Activated B cell treated with CpG ODN at 0.5 μM for 24 hours (primary cell): ENCODE results near the gene CCNB3. TPM values are rescaled to one million over a fixed set of nuclear protein-coding genes. Genes with fewer than 3 reads are reported as not detected.

Experiments
- ATAC-seq: fragments of 200-7000 bp; cut with Tn5 transposase; one replicate; pipeline ENCODE4 v1.10.0; 2021; ENCODE audit warnings: low read depth, mild to moderate bottlenecking, moderate library complexity
- CTCF ChIA-PET: fragments of 350-600 bp; sonication (Branson Sonifier 250); formaldehyde crosslinking; loops from one replicate; lab custom pipeline; 2021; ENCODE audit warnings: antibody characterized with exemption; lab: Charles Lee
- POLR2A ChIA-PET: fragments of 350-600 bp; sonication (Branson Sonifier 250); formaldehyde crosslinking; loops from one replicate; lab custom pipeline; 2021; ENCODE audit warnings: antibody characterized with exemption; lab: Charles Lee
- DNase-seq: peaks from one replicate; pipeline ENCODE4 v3.0.0; 2022
- H3K27ac Mint-ChIP-seq: one replicate; pipeline ENCODE4 v1.8.0; 2020; ENCODE audit warnings: mixed read lengths
- H3K27me3 Mint-ChIP-seq: one replicate; pipeline ENCODE4 v1.8.0; 2021; ENCODE audit warnings: mixed read lengths
- H3K36me3 Mint-ChIP-seq: one replicate; pipeline ENCODE4 v1.8.0; 2021; ENCODE audit warnings: low read depth, mixed read lengths
- H3K4me1 Mint-ChIP-seq: one replicate; pipeline ENCODE4 v1.8.0; 2021; ENCODE audit warnings: mixed read lengths
- H3K4me3 Mint-ChIP-seq: one replicate; pipeline ENCODE4 v1.8.0; 2020; ENCODE audit warnings: mild to moderate bottlenecking, mixed read lengths
- H3K9me3 Mint-ChIP-seq: one replicate; pipeline ENCODE4 v1.8.0; 2020; ENCODE audit warnings: mixed read lengths
- CTCF ChIP-seq: fragments of 200-600 bp; IDR thresholded peaks from one replicate; pipeline ENCODE4 v1.8.0; 2022; ENCODE audit warnings: antibody characterized with exemption, mild to moderate bottlenecking
- intact Hi-C: fragments of 100-400 bp; cut with micrococcal nuclease; formaldehyde crosslinking; loops from one replicate; pipeline ENCODE4 v1.15.1; 2024
- total RNA-seq: library from RNA; stranded (reverse); gene quantifications from 2 replicates; pipeline ENCODE4 v1.2.3, GENCODE V29; 2022

Gene CCNB3
- total RNA-seq, 1 donor from 2014 or later: 1.4 TPM

DNA sequence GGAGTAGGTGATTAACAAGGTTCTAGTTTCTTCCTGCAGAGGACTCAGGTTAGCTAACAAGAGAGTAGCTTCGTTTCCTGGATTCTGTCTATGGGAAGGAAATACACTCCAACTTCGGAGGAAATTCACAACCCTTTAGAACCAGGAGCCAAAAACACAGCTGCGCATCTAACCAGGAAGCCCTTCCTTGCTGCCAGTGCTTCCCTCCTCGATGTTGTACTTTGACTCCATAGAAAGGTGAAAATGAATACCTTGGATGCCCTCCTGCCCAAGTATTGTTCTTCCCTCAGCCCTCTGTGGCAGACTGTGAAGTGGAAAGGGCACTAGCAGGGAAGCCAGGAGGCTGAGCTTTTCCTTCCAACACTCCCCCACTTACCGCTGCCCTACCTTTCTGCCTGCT lies 38.8 kb upstream of the CCNB3 start:
- Mint-ChIP-seq H3K36me3 (no peaks in the 10 kb centered on the region), H3K4me3 (no peak overlapping the region), H3K4me1 (no peaks in the 10 kb centered on the region), H3K27me3 (no peaks in the 10 kb centered on the region), H3K27ac (no peak overlapping the region), H3K9me3 (no peaks in the 10 kb centered on the region)
- no peak for TF ChIP-seq CTCF
- ChIA-PET POLR2A (no interaction called here), CTCF (no interaction called here)
- ATAC-seq (no peak), DNase-seq (no peak)
- intact Hi-C loops: no loop called here

GRCh38 chrX:50167366-50167765 lies 37.2 kb upstream of the CCNB3 start:
- TF ChIP-seq CTCF: no peak
- Mint-ChIP-seq H3K4me1 (no peaks in the 10 kb centered on the region), H3K9me3 (no peaks in the 10 kb centered on the region), H3K36me3 (no peaks in the 10 kb centered on the region), H3K27me3 (no peaks in the 10 kb centered on the region), H3K27ac (no peak overlapping the region), H3K4me3 (no peak overlapping the region)
- CTCF ChIA-PET: no interaction called here
- POLR2A ChIA-PET: no interaction called here
- DNase-seq (no peak), ATAC-seq (no peak)
- intact Hi-C loops: no loop called here

DNA sequence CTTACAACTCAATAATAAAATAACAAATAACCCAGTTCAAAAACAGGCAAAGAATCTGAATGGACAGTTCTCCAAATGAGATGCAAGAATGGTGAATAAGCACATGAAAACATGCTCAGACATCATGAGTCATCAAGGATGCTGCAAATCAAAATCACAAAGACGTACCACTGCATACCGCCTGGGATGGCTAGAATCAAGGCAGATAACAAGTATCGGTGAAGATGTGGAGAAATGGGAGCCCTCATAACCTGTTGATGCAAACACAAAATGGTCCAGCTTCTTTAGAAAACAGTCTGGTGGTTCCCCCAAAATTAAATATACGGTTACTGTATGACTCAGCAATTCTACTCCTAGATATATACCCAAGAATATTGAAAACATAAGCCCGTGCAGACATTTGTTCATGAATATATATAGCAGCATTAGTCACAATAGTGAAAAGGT lies 36.3 kb upstream of the CCNB3 start:
- DNase-seq (no peak), ATAC-seq (no peak)
- H3K27ac Mint-ChIP-seq: no peak overlapping the region
- no peak for TF ChIP-seq CTCF
- no peaks in the 10 kb centered on the region for H3K36me3 Mint-ChIP-seq
- CTCF ChIA-PET: no interaction called here
- no peaks in the 10 kb centered on the region for H3K4me1 Mint-ChIP-seq
- POLR2A ChIA-PET: no interaction called here
- H3K27me3 Mint-ChIP-seq: no peaks in the 10 kb centered on the region
- no peaks in the 10 kb centered on the region for H3K9me3 Mint-ChIP-seq
- H3K4me3 Mint-ChIP-seq: no peak overlapping the region
- intact Hi-C loops: no loop called here

DNA sequence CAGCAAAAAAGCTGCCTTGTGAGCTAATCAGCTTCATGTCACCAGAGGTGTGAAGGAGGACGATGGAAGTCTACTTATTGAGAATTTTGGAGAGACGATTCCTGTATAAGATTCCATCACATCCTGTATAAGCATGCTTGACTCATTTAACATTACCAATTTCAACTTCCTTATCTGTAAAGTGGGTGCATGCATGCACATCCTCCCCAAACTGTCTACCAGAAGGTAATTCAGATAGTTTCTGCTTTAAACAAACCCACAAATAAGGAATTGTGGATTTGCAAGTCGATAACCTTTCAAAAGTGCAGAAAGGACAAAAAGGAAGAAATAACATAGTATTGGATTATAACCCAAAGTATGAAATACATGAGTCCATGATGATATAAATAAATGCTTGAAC lies 34.8 kb upstream of the CCNB3 start:
- DNase-seq (no peak), ATAC-seq (no peak)
- ChIA-PET CTCF (no interaction called here), POLR2A (no interaction called here)
- TF ChIP-seq CTCF: no peak
- no peaks in the 10 kb centered on the region for H3K4me1 Mint-ChIP-seq
- intact Hi-C loops: no loop called here
- no peaks in the 10 kb centered on the region for H3K27me3 Mint-ChIP-seq
- no peak overlapping the region for H3K27ac Mint-ChIP-seq
- H3K36me3 Mint-ChIP-seq: no peaks in the 10 kb centered on the region
- peaks cover 4% of the 10 kb centered on the region for H3K9me3 Mint-ChIP-seq
- no peak overlapping the region for H3K4me3 Mint-ChIP-seq

- TF ChIP-seq CTCF: no peak
- no peak overlapping the region for H3K27ac Mint-ChIP-seq
- no peaks in the 10 kb centered on the region for H3K36me3 Mint-ChIP-seq
- no peak for ATAC-seq
- CTCF ChIA-PET: no interaction called here
- no peak overlapping the region for H3K4me3 Mint-ChIP-seq
- POLR2A ChIA-PET: no interaction called here
- no peaks in the 10 kb centered on the region for H3K9me3 Mint-ChIP-seq
- H3K27me3 Mint-ChIP-seq: peaks cover 5% of the 10 kb centered on the region
- no peak for DNase-seq
- intact Hi-C loops: no loop called here
- peaks cover 5% of the 10 kb centered on the region for H3K4me1 Mint-ChIP-seq
These were observed 24.3 kb upstream of the CCNB3 start for GRCh38 chrX:50180073-50180940.
